Activated naive CD8-positive, alpha-beta T cell treated with anti-CD3 and anti-CD28 coated beads, Interleukin-2, amount 10 ng/mL, durations not matched to agents 7 days and 5 days (primary cell): ENCODE measurements around the gene ADPRH. TPM values are rescaled to one million over a fixed set of nuclear protein-coding genes. Genes with fewer than 3 reads are reported as not detected.
"Not testable (repeated sequence)": the region's sequence is repeated elsewhere in the genome, so short reads cannot be mapped to it uniquely, and the experiment has no call there.

Source experiments
- ATAC-seq: fragments of 150-1000 bp; cut with Tn5 transposase; one replicate; pipeline ENCODE4 v1.10.0; 2021; ENCODE audit warnings: low read depth, moderate library complexity
- POLR2A ChIA-PET: fragments of 350-600 bp; sonication (Branson Sonifier 250); formaldehyde crosslinking; loops from one replicate; lab custom pipeline; 2021; ENCODE audit warnings: antibody characterized with exemption; lab: Charles Lee
- DNase-seq: peaks from one replicate; pipeline ENCODE4 v3.0.0; 2021
- H3K27ac Mint-ChIP-seq: one replicate; pipeline ENCODE4 v1.8.0; 2022; ENCODE audit warnings: mild to moderate bottlenecking, mixed read lengths
- H3K27me3 Mint-ChIP-seq: one replicate; pipeline ENCODE4 v1.8.0; 2022; ENCODE audit warnings: mild to moderate bottlenecking, moderate library complexity, mixed read lengths
- H3K36me3 Mint-ChIP-seq: one replicate; pipeline ENCODE4 v1.8.0; 2021; ENCODE audit warnings: mild to moderate bottlenecking, mixed read lengths
- H3K4me1 Mint-ChIP-seq: one replicate; pipeline ENCODE4 v1.8.0; 2021; ENCODE audit warnings: mixed read lengths
- H3K4me3 Mint-ChIP-seq: one replicate; pipeline ENCODE4 v1.8.0; 2022; ENCODE audit warnings: mild to moderate bottlenecking, moderate library complexity, mixed read lengths
- H3K9me3 Mint-ChIP-seq: one replicate; pipeline ENCODE4 v1.8.0; 2021; ENCODE audit warnings: mixed read lengths
- total RNA-seq, 2 experiments: library from RNA; stranded (reverse); gene quantifications; one replicate each; pipeline ENCODE4 v1.2.3, GENCODE V29; 2021

ADPRH gene
- total RNA-seq, 2 experiments from 2014 or later, result 4.5 to 5.9 TPM

GRCh38 chr3:119551598-119551997 is 27.7 kb upstream of the ADPRH start:
- H3K36me3 Mint-ChIP-seq, result peaks cover 65% of the 10 kb centered on the region
- no peaks in the 10 kb centered on the region for H3K9me3 Mint-ChIP-seq
- no peak overlapping the region for H3K4me3 Mint-ChIP-seq
- ATAC-seq (no peak), DNase-seq (no peak)
- H3K4me1 Mint-ChIP-seq, result peaks cover 39% of the 10 kb centered on the region
- no peak overlapping the region for H3K27ac Mint-ChIP-seq
- no peaks in the 10 kb centered on the region for H3K27me3 Mint-ChIP-seq
- POLR2A ChIA-PET, result interaction anchor here (0.7 kb wide), 1 partner anchor 53 kb away, joined by 3 read pairs; the partner anchor contains the start of gene TIMMDC1

DNA sequence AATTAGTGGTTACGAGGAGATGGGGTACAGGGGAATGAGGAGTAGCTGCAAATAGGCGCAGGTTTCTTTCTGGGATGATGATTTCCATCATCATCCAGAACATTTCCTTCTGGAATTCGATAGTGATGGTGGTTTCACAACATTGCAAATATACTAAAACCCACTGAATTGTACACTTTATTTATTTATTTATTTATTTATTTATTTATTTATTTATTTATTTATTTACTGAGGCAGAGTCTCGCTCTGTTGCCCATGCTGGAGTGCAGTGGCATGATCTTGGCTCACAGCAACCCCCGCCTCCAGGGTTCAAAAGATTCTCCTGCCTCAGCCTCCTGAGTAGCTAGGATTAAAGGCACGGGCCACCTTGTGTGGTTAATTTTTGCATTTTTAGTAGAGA is 26.4 kb upstream of the ADPRH start:
- ATAC-seq, H3K27ac Mint-ChIP-seq, DNase-seq, H3K4me3 Mint-ChIP-seq, H3K27me3 Mint-ChIP-seq, H3K9me3 Mint-ChIP-seq: not testable (repeated sequence)
- peaks cover 50% of the 10 kb centered on the region for H3K4me1 Mint-ChIP-seq
- peaks cover 67% of the 10 kb centered on the region for H3K36me3 Mint-ChIP-seq
- POLR2A ChIA-PET, result interaction anchor here (0.6 kb wide), 1 partner anchor 105 kb away, joined by 3 read pairs; no protein-coding TSS in a partner anchor

- Mint-ChIP-seq H3K27ac (peak overlapping the region; percentile 21), H3K36me3 (peaks cover 67% of the 10 kb centered on the region)
Observed at GRCh38 chr3:119553823-119554415, 25.4 kb upstream of the ADPRH start.

DNA sequence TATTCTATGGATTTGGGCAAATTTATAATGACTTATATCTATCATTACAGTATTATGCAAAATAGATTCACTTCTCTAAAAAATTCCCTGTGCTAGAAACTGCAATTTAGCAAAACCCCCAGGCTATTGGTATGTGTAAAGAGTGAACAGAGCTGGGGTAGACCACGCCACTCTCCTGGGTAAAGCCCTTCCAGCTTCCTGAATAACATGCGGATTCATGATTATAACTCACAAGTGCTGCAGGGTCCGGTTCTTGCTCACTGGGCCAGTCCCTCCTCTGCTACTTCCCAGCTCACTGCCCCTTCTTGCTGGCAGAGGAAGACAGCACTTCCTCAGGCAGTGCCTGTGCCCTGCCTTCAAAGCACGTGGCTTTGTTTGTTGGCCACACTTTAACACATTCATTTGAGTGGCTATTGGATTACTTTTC is 24.0 kb upstream of the ADPRH start:
- Mint-ChIP-seq H3K4me1 (peaks cover 56% of the 10 kb centered on the region), H3K9me3 (no peaks in the 10 kb centered on the region), H3K36me3 (peaks cover 55% of the 10 kb centered on the region), H3K4me3 (peak overlapping the region; percentile 83), H3K27me3 (no peaks in the 10 kb centered on the region), H3K27ac (no peak overlapping the region)
- DNase-seq, result no peak
- POLR2A ChIA-PET, result interaction anchor here (5.8 kb wide), 1 partner anchor 57 kb away, joined by 40 read pairs; the partner anchor contains the start of gene TIMMDC1
- ATAC-seq, result no peak

More at GRCh38 chr3:119553823-119554415, 25.4 kb upstream of the ADPRH start:
- DNase-seq (no peak), ATAC-seq (no peak)
- peaks cover 54% of the 10 kb centered on the region for H3K4me1 Mint-ChIP-seq
- H3K27me3 Mint-ChIP-seq, result no peaks in the 10 kb centered on the region
- POLR2A ChIA-PET, result no interaction called here
- no peaks in the 10 kb centered on the region for H3K9me3 Mint-ChIP-seq
- no peak overlapping the region for H3K4me3 Mint-ChIP-seq

DNA sequence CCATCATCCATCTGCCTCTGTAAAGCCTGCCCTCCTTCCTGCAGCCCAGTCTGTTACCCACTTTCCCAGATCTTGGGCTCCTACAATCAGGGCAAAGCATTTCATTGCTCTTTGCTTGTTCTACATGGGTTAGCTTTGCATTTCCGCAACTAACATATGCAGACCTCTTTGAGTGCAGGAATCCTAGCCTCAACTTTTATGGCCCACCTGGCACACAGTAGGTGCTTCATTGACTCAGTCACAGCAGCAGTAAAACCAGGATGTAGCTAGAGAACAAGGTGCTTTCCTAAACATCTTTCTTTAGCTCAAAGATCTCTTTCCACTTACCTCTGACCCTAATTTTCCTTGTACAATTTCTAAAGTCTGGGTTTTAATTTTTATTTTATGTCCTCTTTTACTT is 23.4 kb upstream of the ADPRH start:
- peaks cover 52% of the 10 kb centered on the region for H3K36me3 Mint-ChIP-seq
- ATAC-seq, result no peak
- POLR2A ChIA-PET, result interaction anchor here (5.8 kb wide), 1 partner anchor 58 kb away, joined by 40 read pairs; the partner anchor contains the start of gene TIMMDC1
- H3K27ac Mint-ChIP-seq, result no peak overlapping the region
- DNase-seq, result no peak
- H3K9me3 Mint-ChIP-seq, result no peaks in the 10 kb centered on the region
- H3K4me1 Mint-ChIP-seq, result peaks cover 53% of the 10 kb centered on the region
- no peaks in the 10 kb centered on the region for H3K27me3 Mint-ChIP-seq
- H3K4me3 Mint-ChIP-seq, result peak overlapping the region; percentile 83

GRCh38 chr3:119557192-119557876 is 22.0 kb upstream of the ADPRH start:
- POLR2A ChIA-PET, result interaction anchor here (0.6 to 5.8 kb wide), 12 partner anchors 14 to 537 kb away, joined by 3 to 41 read pairs (median 4); partner anchors contain the start of genes ADPRH, COX17, GSK3B and POGLUT1
- H3K4me1 Mint-ChIP-seq, result peaks cover 52% of the 10 kb centered on the region
- H3K4me3 Mint-ChIP-seq, result peak overlapping the region; percentile 83
- peaks cover 42% of the 10 kb centered on the region for H3K36me3 Mint-ChIP-seq
- H3K27ac Mint-ChIP-seq, result peak overlapping the region; percentile 85
- DNase-seq, result no peak
- H3K9me3 Mint-ChIP-seq, result no peaks in the 10 kb centered on the region
- no peaks in the 10 kb centered on the region for H3K27me3 Mint-ChIP-seq
- ATAC-seq, result no peak

GRCh38 chr3:119557877-119558269 is 21.4 kb upstream of the ADPRH start:
- no peak for DNase-seq
- Mint-ChIP-seq H3K27ac (peak overlapping the region; percentile 85), H3K4me1 (peaks cover 54% of the 10 kb centered on the region), H3K36me3 (peaks cover 39% of the 10 kb centered on the region), H3K9me3 (no peaks in the 10 kb centered on the region), H3K27me3 (no peaks in the 10 kb centered on the region), H3K4me3 (peak overlapping the region; percentile 83)
- POLR2A ChIA-PET, result interaction anchor here (0.6 to 5.8 kb wide), 11 partner anchors 14 to 537 kb away, joined by 3 to 41 read pairs (median 5); partner anchors contain the start of genes ADPRH, COX17, GSK3B and POGLUT1
- peak; percentile 32 for ATAC-seq

DNA sequence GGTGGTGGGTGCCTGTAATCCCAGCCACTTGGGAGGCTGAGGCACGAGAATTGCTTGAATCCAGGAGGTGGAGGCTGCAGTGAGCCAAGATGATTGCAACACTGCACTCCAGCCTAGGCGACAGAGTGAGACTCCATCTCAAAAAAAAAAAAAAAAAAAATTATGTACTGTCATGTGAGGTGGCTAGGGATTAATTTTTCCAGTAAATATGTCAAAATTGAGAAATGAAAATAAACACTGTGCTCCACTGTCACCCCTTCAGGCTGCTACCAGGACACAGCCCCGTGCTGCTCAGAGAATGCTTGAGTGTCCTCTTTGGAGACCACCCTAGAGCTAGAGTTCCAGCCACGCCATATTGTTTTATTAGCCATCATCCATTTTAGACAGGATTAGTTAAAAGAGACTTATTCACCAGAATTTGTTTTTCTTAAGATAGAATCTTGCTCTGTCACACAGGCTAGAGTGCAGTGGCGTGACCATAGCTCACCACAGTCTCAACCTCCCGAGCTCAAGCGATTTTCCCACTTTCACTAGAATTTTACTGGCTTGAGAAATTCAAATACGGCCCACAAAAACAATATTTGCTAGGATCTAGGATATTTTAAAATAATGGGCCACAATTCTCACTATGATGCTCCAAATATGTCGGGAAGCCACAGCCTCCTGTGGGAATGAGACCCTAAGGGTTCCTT is 20.5 kb upstream of the ADPRH start:
- Mint-ChIP-seq H3K27ac (peak overlapping the region; percentile 85), H3K36me3 (peaks cover 37% of the 10 kb centered on the region), H3K9me3 (peaks cover 2% of the 10 kb centered on the region), H3K27me3 (no peaks in the 10 kb centered on the region), H3K4me3 (peak overlapping the region; percentile 83), H3K4me1 (peaks cover 52% of the 10 kb centered on the region)
- ATAC-seq, result no peak
- DNase-seq, result no peak
- POLR2A ChIA-PET, result interaction anchor here (0.7 to 5.8 kb wide), 8 partner anchors 21 to 536 kb away, joined by 3 to 41 read pairs (median 6); partner anchors contain the start of genes ADPRH, B4GALT4, COX17 and GSK3B

DNA sequence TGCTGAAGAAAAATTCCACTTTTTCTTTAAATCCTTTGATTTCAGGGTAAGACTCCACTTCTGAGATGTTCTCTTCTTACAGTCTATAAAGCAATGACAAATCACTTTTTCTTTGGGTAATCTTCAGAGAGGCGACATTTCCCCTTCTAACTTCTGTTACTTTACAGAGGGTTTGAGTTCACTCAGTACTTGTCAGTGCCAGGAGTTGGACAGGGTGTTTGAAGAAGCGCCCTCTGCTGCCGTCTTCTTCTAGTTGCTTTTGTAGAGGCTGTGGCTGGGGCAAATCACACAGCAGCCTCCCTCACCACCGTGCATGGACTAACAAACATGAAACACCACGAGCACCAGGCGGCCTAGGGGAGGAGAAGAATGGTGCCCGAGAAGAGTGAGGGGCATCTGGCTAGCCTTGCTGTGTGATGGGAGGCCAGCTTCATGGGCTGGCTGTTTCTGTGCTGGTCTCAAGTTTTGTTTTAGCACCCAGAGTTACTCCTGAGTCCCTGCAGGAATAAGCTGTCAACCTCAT is 19.8 kb upstream of the ADPRH start, which contains the start of gene CD80:
CD80 (minus strand) TSS at position 174 of the 523 bp plus-strand sequence. CDS start 1,886 bp downstream, outside the sequence.
- H3K36me3 Mint-ChIP-seq, result peaks cover 35% of the 10 kb centered on the region

GRCh38 chr3:119560160-119560559 is 19.1 kb upstream of the ADPRH start:
- Mint-ChIP-seq H3K9me3 (peaks cover 3% of the 10 kb centered on the region), H3K27me3 (no peaks in the 10 kb centered on the region), H3K4me1 (peaks cover 39% of the 10 kb centered on the region), H3K27ac (no peak overlapping the region), H3K36me3 (peaks cover 30% of the 10 kb centered on the region), H3K4me3 (no peak overlapping the region)
- no peak for DNase-seq
- no peak for ATAC-seq
- POLR2A ChIA-PET, result interaction anchor here (0.5 to 5.8 kb wide), 5 partner anchors 62 to 534 kb away, joined by 3 to 41 read pairs (median 13); partner anchors contain the start of genes GSK3B, POGLUT1, TIMMDC1 and TMEM39A

More for the DNA sequence above, 19.8 kb upstream of the ADPRH start, which contains the start of gene CD80:
- Mint-ChIP-seq H3K27me3 (no peaks in the 10 kb centered on the region), H3K9me3 (peaks cover 3% of the 10 kb centered on the region), H3K4me3 (peak within 1 kb of the TSS; percentile 83), H3K27ac (peak within 1 kb of the TSS; percentile 85), H3K4me1 (peaks cover 46% of the 10 kb centered on the region)
- peak; percentile 91 for ATAC-seq
- POLR2A ChIA-PET, result interaction anchor here (0.5 to 5.8 kb wide), 8 partner anchors 20 to 535 kb away, joined by 3 to 41 read pairs (median 6); partner anchors contain the start of genes ADPRH, GSK3B, POGLUT1 and TIMMDC1
- DNase-seq, result peak; percentile 68

- H3K4me3 Mint-ChIP-seq, result no peak overlapping the region
- H3K27me3 Mint-ChIP-seq, result no peaks in the 10 kb centered on the region
- peaks cover 10% of the 10 kb centered on the region for H3K36me3 Mint-ChIP-seq
- H3K9me3 Mint-ChIP-seq, result peaks cover 3% of the 10 kb centered on the region
- ATAC-seq (peak; percentile 20), DNase-seq (peak; percentile 38)
- peak overlapping the region; percentile 64 for H3K27ac Mint-ChIP-seq
- peaks cover 18% of the 10 kb centered on the region for H3K4me1 Mint-ChIP-seq
- POLR2A ChIA-PET, result interaction anchor here (0.7 to 1.0 kb wide), 2 partner anchors 64 to 185 kb away, joined by 3 to 5 read pairs; no protein-coding TSS in a partner anchor
Observed at GRCh38 chr3:119562307-119562961, 16.9 kb upstream of the ADPRH start.

GRCh38 chr3:119563334-119563733 is 16.0 kb upstream of the ADPRH start:
- H3K36me3 Mint-ChIP-seq, ATAC-seq, POLR2A ChIA-PET: not testable (repeated sequence)

More at GRCh38 chr3:119563334-119563733, 16.0 kb upstream of the ADPRH start:
- not testable (repeated sequence) for H3K27ac Mint-ChIP-seq, DNase-seq, H3K4me3 Mint-ChIP-seq, H3K9me3 Mint-ChIP-seq, H3K4me1 Mint-ChIP-seq, H3K27me3 Mint-ChIP-seq
